Heart left ventricle (tissue), 13 donors: Measurements from ENCODE around the gene PANX3.

ENCODE experiments used
- POLR2A ChIP-seq, 2 donors: fragments of 450-650 bp; IDR thresholded peaks; one replicate each; pipeline ENCODE4 v1.6.1; 2017; ENCODE audit warnings: antibody characterized with exemption in 2 of 2, mild to moderate bottlenecking in 2 of 2, moderate library complexity in 2 of 2
- TF ChIP-seq, protein P1 (sequence below), 12 donors: fragments of 200-600 bp; sonication (generic) in 4 of 12; IDR thresholded peaks; one replicate each; pipeline versions ENCODE4 v1.5.0 to v1.8.0; 2018 to 2022; ENCODE audit warnings: antibody characterized with exemption in 12 of 12, mild to moderate bottlenecking in 5 of 12
- donor health status: ischemic (EF 13 %, LVEDD 7.1; RV severe dilation, severe dysfunction).
- donor health status: DM: no; HTN: yes; CAD: no.
- donor health status: DM: no; HTN: no; CAD: no.
- donor health status: ischemic (EF 25% LVEDD 6.9; RV normal size, moderate dysfunction).
- donor health status: ischemic (EF 25% LVEDD 5.7; RV mildly dilated, moderate dysfunction).
- donor health status: ischemic (EF 35%, LVEDD 5.7; RV mildly dilated, moderate dysfunction).
- donor health status: nonischemic (EF 11% LVEDD 7.7; RV severe dilation, severe dysfunction).
- donor health status: DM: yes; HTN: yes; CAD: no.
- donor health status: PGD.
- donor health status: ischemic (EF 29% LVEDD 5.4; RV normal size, mild dysfunction).
- donor health status: nonischemic (EF 23%, LVEDD 6.1; RV moderate dilation, normal function).

DNA sequence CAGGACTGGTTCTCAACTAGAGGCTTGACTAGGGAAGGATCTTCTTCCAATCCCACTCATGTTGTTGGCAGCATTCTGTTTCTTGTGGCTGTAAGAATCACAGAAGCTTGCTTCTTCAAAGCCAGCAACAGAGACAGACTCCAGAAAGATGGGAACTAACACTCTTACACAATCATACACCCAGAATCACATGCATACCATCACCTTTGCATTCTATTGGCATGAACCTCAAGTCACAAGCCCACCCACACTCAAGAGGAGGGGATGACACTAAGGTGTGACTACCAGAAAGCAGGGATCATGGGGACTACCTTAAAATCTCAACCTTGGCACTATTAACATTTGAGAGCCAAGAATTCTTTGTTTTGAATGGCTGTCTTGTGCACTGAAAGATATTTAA is 13.6 kb upstream of the PANX3 start:
- TF ChIP-seq, protein P1, sequence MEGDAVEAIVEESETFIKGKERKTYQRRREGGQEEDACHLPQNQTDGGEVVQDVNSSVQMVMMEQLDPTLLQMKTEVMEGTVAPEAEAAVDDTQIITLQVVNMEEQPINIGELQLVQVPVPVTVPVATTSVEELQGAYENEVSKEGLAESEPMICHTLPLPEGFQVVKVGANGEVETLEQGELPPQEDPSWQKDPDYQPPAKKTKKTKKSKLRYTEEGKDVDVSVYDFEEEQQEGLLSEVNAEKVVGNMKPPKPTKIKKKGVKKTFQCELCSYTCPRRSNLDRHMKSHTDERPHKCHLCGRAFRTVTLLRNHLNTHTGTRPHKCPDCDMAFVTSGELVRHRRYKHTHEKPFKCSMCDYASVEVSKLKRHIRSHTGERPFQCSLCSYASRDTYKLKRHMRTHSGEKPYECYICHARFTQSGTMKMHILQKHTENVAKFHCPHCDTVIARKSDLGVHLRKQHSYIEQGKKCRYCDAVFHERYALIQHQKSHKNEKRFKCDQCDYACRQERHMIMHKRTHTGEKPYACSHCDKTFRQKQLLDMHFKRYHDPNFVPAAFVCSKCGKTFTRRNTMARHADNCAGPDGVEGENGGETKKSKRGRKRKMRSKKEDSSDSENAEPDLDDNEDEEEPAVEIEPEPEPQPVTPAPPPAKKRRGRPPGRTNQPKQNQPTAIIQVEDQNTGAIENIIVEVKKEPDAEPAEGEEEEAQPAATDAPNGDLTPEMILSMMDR (IDR thresholded peaks at IDR 0.05), result no peak
- TF ChIP-seq POLR2A (IDR thresholded peaks at IDR 0.05), result no peak
